NCI-H226 (cell line): ENCODE data around the gene FOXP3.

Source experiments
- DNase-seq: peaks from one replicate; pipeline ENCODE4 v3.0.0-alpha.2; 2015

Gene FOXP3

DNA sequence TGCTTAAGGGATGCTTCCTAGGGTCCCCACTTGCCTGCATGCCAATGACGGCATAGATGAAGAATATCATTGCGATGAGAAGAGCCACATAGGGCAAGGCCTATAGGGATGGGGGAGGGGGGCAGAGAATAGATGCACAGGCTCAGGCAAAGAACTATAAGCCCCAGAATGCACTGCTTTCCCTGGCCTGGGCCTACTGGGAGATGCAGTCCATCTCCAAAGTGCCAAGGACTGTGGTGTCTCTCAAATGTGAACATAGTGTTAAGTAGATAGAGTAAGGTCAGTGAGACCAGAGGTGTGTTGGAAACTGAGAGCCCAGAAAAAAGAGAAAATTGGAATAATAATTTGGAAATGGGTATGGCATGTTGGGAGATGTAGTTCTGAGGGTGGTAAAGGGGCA lies 52.3 kb downstream of the FOXP3 start:
- DNase-seq: no peak

DNA sequence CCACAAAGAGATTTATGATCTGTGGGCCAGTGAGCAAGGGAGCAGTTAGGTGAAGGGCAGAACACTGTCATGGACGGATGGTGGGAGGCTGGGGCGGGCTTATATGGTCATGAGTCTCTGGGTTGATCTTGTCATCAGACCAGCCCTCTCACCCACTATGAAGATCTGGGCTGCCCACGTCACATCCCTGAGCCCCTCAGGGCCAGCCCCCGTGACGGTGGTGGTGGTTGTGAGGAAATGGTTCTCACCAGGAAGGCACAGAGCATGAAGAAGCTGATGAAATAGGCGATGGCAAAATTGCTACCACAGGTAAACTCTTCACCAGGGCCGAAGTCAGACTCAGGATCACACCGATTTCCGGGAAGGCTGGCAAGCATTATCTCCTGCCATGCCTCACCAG lies 53.4 kb downstream of the FOXP3 start:
- no peak for DNase-seq

DNA sequence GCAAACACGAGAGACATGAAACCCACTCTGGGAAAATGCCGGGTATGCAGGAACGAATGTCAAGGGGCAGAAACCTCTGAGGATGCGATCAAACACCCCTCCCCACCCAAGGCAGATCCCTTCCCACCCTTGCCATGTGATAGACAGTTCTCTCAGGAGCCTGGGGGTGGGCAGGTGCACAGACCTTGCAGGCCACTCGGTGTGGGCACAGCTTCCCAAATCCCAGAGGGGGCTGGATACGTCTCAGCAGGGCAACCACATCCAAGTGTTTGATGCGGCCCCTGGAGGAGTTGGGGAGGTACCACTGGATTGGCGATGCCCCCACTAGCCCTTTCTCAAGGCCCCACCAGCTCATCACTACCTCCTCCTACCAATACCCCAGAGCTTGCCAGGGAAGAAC lies 54.1 kb downstream of the FOXP3 start:
- DNase-seq: no peak

DNA sequence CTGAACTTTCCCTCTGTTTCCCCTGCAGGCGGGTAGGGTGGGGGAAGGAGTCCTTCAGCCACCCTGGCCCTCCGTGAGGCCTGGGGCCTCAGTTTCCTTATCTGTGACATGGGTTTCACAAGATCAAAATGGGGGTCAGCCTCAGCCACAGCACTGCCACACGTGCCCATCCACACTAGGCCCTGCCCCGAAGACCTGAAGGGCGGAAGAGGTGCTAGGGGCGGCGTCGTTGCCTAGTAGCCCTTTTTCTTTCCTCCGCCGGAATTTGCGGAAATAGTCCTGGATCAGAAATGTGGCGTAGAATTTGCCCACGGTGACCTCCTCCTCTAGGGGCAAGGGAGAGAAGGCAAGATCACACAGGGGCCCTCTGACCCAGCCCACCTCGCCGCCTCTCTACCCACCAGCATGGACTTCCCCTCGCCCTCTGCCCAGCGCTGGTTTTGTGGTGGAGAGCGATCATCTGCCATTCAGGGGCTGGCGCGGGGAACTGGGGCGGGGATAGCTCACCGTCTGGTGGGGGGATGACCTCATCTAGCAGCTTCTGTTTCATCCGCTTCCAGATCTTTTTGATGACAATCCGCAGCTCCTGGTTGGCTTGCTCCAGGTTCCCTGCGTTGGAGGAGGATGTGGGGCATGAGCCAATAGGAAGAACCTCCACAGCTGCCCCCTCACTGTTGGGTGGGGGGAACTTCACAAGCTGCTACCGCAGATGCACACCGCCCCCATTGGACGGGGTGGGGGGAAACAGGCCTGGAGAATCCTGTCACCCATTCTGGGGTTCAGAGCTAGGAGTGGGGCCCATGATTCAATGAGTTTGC lies 54.9 kb downstream of the FOXP3 start:
- no peak for DNase-seq

DNA sequence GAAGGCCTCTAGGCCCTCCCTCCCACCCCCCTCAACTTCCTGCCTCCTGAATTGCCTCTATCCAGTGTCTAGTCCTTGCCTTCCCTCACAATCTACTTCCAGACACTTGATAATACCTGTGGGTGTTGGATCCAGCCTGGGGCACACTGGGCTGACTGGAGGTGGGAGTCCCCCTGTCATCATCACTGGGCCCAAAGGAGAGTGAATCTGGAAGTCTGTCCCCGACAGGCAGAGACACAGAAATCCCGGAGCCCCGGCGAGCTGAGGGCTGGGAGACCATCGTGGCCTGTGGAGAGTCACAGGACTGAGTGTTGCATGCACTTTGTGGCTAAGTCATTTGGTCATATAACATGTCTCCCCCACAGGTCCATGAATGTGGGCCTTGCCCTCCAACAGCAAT lies 56.1 kb downstream of the FOXP3 start:
- no peak for DNase-seq

DNA sequence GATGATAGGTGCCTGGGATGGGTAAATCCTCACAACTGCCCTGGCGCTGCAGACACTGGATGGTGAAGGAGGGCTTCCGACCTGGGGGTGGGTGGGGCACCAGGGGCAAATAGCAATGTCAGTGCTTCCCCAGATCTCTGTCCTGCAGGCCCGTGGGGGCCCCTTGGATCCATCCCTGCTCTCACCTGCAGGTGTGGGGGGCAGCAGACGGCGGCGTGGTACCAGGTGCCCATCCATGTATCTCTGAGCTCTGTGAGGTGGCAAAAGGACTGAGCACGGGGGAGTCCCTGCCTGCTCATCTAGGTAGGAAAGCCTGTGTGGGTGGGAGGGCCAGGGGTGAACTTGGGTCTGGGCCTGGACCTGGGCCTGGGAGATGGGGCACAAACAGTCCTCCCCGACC lies 58.0 kb downstream of the FOXP3 start:
- no peak for DNase-seq

DNA sequence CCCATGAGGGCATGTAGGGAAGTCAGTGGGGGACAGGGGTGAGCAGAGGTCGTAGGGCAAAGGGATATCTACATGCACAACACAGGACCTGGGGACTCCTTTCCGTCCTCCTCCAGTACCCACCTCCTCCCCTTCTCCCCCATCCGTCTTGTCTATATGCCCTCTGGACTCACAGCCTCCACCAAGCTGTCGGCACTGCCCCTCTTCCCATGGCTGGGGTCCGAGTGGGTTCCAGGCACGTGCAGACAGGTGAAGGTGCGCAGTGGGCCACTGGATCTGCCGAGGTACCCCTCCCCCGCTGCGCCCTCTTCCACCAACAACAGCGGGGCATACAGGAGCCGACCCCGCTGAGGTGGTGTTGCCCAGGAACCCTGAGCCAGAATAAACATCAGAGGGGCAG lies 59.1 kb downstream of the FOXP3 start:
- DNase-seq: no peak

DNA sequence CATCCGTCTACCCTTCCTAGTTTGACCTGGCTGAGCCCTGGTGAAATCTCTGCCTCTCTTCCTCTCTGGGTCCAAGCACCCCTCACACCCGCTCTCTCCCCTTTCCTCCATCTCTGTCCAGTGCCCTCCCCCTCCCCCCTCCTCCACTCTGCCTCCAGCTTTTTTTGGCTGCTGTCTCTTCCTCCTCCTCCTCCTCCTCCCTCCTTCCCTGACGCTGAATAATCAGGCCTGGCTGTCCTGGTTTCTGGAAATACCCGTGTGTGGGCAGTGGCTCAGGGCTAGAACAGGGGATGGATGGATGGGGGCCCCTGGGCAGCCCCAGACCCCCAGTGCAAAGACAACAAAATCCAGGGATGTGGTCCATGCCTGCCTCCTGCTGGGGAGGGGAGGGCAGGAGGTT lies 59.8 kb downstream of the FOXP3 start:
- DNase-seq: no peak

DNA sequence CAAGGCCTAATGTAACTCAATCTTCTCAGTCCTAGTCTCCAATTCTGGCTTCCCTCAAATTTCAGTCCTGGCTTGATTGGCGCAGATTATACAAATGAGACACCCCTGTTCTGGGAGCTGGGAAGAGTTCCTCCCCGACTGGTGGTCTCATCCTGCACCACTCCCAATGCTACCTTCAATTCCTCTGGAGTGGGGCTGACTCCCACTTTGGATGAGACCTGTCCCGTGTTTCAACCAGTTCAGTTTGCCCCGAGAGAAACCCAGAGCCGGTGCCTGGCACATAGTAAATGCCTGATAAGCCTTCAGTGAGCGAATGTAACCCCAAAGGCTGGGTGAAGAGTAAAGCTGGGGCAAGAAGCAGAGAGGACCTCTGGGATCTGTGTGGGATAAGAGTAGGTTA lies 60.5 kb downstream of the FOXP3 start:
- DNase-seq: no peak

DNA sequence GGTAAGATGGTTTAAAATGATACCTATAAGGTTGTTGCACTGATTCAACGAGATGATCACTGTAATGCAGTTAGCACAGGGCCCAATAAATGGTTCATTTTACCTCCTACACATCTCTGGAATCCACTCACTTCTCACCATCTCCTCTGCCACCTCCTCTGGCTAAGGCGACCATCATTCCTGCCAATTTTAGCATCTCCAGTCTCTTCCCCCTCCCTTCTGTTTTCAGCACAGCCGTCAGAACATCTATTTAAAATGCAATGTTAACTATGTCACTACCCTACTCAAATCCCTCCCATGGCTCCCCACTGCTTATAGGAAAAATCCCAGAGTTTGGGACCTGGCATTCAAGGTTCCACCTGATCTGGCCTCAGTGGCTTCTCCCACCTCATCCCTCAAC lies 61.0 kb downstream of the FOXP3 start:
- DNase-seq: no peak

DNA sequence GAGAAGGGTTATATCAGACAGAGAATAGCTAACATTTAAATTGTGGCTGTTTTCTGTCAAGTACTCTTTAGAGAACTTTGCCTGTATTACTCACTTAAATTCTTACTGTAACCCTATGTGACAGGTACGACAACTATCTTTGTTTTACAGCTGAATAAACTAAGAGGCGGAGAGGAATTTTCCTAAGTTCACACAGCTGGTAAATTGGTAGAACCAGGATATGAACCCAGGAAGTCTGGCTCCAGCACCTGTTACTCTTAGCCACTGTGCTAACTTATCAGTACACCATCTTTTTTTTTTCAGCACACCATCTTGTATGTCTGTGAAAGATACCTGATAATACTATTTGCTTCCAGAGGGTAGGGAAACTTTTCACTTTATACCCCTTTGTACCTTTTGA lies 62.5 kb downstream of the FOXP3 start:
- DNase-seq: no peak
